ENCODE results near the gene LRRC8C.
A peak's percentile ranks its signal among the peaks of the same experiment; 100 is the strongest.

LRRC8C gene

GRCh38 chr1:89646259-89646658, 13.3 kb downstream of the LRRC8C start:
- H3K36me3 ChIP-seq (ENCODE audit: insufficient read depth, low read length), result no peaks in the 10 kb centered on the region; the same call in 1 of the 2 replicates
- peaks cover 3% of the 10 kb centered on the region for H4K20me1 ChIP-seq (ENCODE audit: insufficient read depth, low read length, poor library complexity, severe bottlenecking)
- no peaks in the 10 kb centered on the region for H3K27me3 ChIP-seq (ENCODE audit: insufficient read depth, low read length, poor library complexity, severe bottlenecking)
- H3K9ac ChIP-seq (ENCODE audit: low read depth, low read length, poor library complexity, severe bottlenecking), result no peak overlapping the region
- H2AFZ ChIP-seq (ENCODE audit: low read length), result no peak overlapping the region
- H3K4me2 ChIP-seq (ENCODE audit: low read depth, low read length, poor library complexity, severe bottlenecking), result no peak overlapping the region
- peaks cover 10% of the 10 kb centered on the region; the same call in 1 of the 2 replicates for H3K9me3 ChIP-seq (ENCODE audit: insufficient read depth, low read depth, low read length)
- peaks cover 80% of the 10 kb centered on the region for H3K79me2 ChIP-seq (ENCODE audit: insufficient read depth, low read length)
- H3K9me2 ChIP-seq (replicated peaks; ENCODE audit: low read depth, low read length), result no peaks in the 10 kb centered on the region
- no peak overlapping the region for H3K4me3 ChIP-seq (ENCODE audit: low read length, poor library complexity, severe bottlenecking)
- H3F3A ChIP-seq (ENCODE audit: low read depth), result no peaks in the 10 kb centered on the region
- peaks cover 18% of the 10 kb centered on the region for H3K4me1 ChIP-seq (ENCODE audit: insufficient read depth, low read length, poor library complexity, severe bottlenecking)
- TF ChIP-seq EZH2phosphoT487 (IDR thresholded peaks at IDR 0.05; ENCODE audit: borderline replicate concordance), result no peak
- no peak for TF ChIP-seq CTCF (conservative IDR thresholded peaks at IDR 0.05; ENCODE audit: low read length)

- Histone ChIP-seq H3K9me3 (ENCODE audit: insufficient read depth, low read depth, low read length) (peaks cover 10% of the 10 kb centered on the region; the same call in 1 of the 2 replicates), H3K4me1 (ENCODE audit: insufficient read depth, low read length, poor library complexity, severe bottlenecking) (peaks cover 11% of the 10 kb centered on the region), H3K4me2 (ENCODE audit: low read depth, low read length, poor library complexity, severe bottlenecking) (no peak overlapping the region)
Measured at GRCh38 chr1:89649783-89650182, 16.9 kb downstream of the LRRC8C start.

GRCh38 chr1:89652373-89652772, 19.5 kb downstream of the LRRC8C start:
- no peaks in the 10 kb centered on the region for H3K27me3 ChIP-seq (ENCODE audit: insufficient read depth, low read length, poor library complexity, severe bottlenecking)
- no peak overlapping the region for H3K4me3 ChIP-seq (ENCODE audit: low read length, poor library complexity, severe bottlenecking)
- no peak overlapping the region for H3K9ac ChIP-seq (ENCODE audit: low read depth, low read length, poor library complexity, severe bottlenecking)
- peaks cover 68% of the 10 kb centered on the region for H3K79me2 ChIP-seq (ENCODE audit: insufficient read depth, low read length)
- H3K4me1 ChIP-seq (ENCODE audit: insufficient read depth, low read length, poor library complexity, severe bottlenecking), result peaks cover 11% of the 10 kb centered on the region
- peaks cover 27% of the 10 kb centered on the region for H4K20me1 ChIP-seq (ENCODE audit: insufficient read depth, low read length, poor library complexity, severe bottlenecking)
- H3K9me3 ChIP-seq (ENCODE audit: insufficient read depth, low read depth, low read length), result no peaks in the 10 kb centered on the region
- no peaks in the 10 kb centered on the region for H3K9me2 ChIP-seq (replicated peaks; ENCODE audit: low read depth, low read length)
- H3K36me3 ChIP-seq (ENCODE audit: insufficient read depth, low read length), result no peaks in the 10 kb centered on the region
- no peaks in the 10 kb centered on the region for H3F3A ChIP-seq (ENCODE audit: low read depth)
- no peak for TF ChIP-seq CTCF (conservative IDR thresholded peaks at IDR 0.05; ENCODE audit: low read length)
- no peak for TF ChIP-seq EZH2phosphoT487 (IDR thresholded peaks at IDR 0.05; ENCODE audit: borderline replicate concordance)
- no peak overlapping the region for H2AFZ ChIP-seq (ENCODE audit: low read length)
- H3K4me2 ChIP-seq (ENCODE audit: low read depth, low read length, poor library complexity, severe bottlenecking), result no peak overlapping the region

More at GRCh38 chr1:89649783-89650182, 16.9 kb downstream of the LRRC8C start:
- Histone ChIP-seq H2AFZ (ENCODE audit: low read length) (no peak overlapping the region), H3K27me3 (ENCODE audit: insufficient read depth, low read length, poor library complexity, severe bottlenecking) (no peaks in the 10 kb centered on the region), H3F3A (ENCODE audit: low read depth) (no peaks in the 10 kb centered on the region), H3K79me2 (ENCODE audit: insufficient read depth, low read length) (peaks cover 78% of the 10 kb centered on the region), H3K4me3 (ENCODE audit: low read length, poor library complexity, severe bottlenecking) (no peak overlapping the region), H4K20me1 (ENCODE audit: insufficient read depth, low read length, poor library complexity, severe bottlenecking) (peaks cover 3% of the 10 kb centered on the region), H3K36me3 (ENCODE audit: insufficient read depth, low read length) (no peaks in the 10 kb centered on the region; the same call in 1 of the 2 replicates), H3K9me2 (replicated peaks; ENCODE audit: low read depth, low read length) (no peaks in the 10 kb centered on the region), H3K9ac (ENCODE audit: low read depth, low read length, poor library complexity, severe bottlenecking) (no peak overlapping the region)
- TF ChIP-seq EZH2phosphoT487 (IDR thresholded peaks at IDR 0.05; ENCODE audit: borderline replicate concordance), result no peak

- Histone ChIP-seq H3K4me2 (ENCODE audit: low read depth, low read length, poor library complexity, severe bottlenecking) (peak overlapping the region; percentile 52), H3K4me1 (ENCODE audit: insufficient read depth, low read length, poor library complexity, severe bottlenecking) (peaks cover 24% of the 10 kb centered on the region), H3K27me3 (ENCODE audit: insufficient read depth, low read length, poor library complexity, severe bottlenecking) (no peaks in the 10 kb centered on the region), H3K36me3 (ENCODE audit: insufficient read depth, low read length) (no peaks in the 10 kb centered on the region), H3F3A (ENCODE audit: low read depth) (peaks cover 4% of the 10 kb centered on the region; the same call in 1 of the 2 replicates), H4K20me1 (ENCODE audit: insufficient read depth, low read length, poor library complexity, severe bottlenecking) (peaks cover 67% of the 10 kb centered on the region), H3K4me3 (ENCODE audit: low read length, poor library complexity, severe bottlenecking) (peak overlapping the region; percentile 16), H2AFZ (ENCODE audit: low read length) (no peak overlapping the region), H3K9me2 (replicated peaks; ENCODE audit: low read depth, low read length) (no peaks in the 10 kb centered on the region), H3K79me2 (ENCODE audit: insufficient read depth, low read length) (peaks cover 76% of the 10 kb centered on the region), H3K9me3 (ENCODE audit: insufficient read depth, low read depth, low read length) (no peaks in the 10 kb centered on the region), H3K9ac (ENCODE audit: low read depth, low read length, poor library complexity, severe bottlenecking) (no peak overlapping the region)
- peak; percentile 71 for TF ChIP-seq EZH2phosphoT487 (IDR thresholded peaks at IDR 0.05; ENCODE audit: borderline replicate concordance)
- no peak for TF ChIP-seq CTCF (conservative IDR thresholded peaks at IDR 0.05; ENCODE audit: low read length)
Measured at GRCh38 chr1:89657886-89658285, 25.0 kb downstream of the LRRC8C start.
